ENCODE data around the gene PRKCE. TPM values are rescaled to one million over a fixed set of nuclear protein-coding genes. Genes with fewer than 3 reads are reported as not detected.

The PRKCE gene
- total RNA-seq, 1 donor, result 12.5 TPM

DNA sequence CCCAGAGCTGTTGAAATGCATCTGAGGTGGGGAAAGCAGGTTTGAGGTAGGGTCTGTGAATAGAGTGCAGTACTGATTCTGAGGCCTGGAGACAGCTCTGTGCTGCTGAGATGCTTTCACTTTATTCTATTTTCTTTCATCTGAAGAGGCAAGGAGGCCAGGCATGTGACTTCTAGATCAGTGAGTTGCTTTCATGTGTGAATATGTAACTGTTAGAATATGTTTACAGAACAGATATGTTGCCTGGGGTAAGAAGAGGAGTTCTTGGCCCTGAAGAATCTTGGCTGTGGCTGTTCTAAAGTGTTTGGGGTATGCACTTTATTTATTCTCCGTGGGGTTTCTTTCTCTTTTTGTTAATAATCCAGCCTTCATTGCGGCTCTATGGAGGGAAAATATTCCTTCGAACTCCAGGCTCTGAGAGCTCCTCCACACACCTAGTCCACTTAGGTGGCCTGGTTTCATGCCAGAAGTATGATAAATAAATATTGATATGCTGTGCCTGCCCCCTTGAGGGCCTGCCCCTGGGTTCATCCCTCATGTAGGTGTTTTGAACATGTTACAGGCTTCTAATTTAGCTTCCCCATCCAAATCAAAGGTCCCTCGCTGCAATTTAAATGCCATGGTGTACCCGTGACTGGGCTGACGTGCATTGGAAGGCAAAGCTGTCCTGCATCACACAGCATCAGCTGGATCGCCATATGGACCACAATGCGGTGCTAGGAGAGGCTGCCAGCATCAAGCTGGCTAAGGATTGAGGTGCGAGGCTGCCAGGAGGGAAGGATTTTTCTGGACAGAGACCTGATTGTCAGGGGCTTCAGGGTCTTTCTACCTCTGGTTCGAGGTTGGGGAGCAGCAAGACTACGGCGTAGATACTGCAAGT lies 102.9 kb downstream of the PRKCE start:
- TF ChIP-seq, protein P1, sequence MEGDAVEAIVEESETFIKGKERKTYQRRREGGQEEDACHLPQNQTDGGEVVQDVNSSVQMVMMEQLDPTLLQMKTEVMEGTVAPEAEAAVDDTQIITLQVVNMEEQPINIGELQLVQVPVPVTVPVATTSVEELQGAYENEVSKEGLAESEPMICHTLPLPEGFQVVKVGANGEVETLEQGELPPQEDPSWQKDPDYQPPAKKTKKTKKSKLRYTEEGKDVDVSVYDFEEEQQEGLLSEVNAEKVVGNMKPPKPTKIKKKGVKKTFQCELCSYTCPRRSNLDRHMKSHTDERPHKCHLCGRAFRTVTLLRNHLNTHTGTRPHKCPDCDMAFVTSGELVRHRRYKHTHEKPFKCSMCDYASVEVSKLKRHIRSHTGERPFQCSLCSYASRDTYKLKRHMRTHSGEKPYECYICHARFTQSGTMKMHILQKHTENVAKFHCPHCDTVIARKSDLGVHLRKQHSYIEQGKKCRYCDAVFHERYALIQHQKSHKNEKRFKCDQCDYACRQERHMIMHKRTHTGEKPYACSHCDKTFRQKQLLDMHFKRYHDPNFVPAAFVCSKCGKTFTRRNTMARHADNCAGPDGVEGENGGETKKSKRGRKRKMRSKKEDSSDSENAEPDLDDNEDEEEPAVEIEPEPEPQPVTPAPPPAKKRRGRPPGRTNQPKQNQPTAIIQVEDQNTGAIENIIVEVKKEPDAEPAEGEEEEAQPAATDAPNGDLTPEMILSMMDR (IDR thresholded peaks at IDR 0.05; ENCODE audit: insufficient read depth, low read length), result no peak
- no peak overlapping the region for H3K4me3 ChIP-seq (ENCODE audit: low read depth, low read length)
- DNase-seq (ENCODE audit: low read depth), result no peak

DNA sequence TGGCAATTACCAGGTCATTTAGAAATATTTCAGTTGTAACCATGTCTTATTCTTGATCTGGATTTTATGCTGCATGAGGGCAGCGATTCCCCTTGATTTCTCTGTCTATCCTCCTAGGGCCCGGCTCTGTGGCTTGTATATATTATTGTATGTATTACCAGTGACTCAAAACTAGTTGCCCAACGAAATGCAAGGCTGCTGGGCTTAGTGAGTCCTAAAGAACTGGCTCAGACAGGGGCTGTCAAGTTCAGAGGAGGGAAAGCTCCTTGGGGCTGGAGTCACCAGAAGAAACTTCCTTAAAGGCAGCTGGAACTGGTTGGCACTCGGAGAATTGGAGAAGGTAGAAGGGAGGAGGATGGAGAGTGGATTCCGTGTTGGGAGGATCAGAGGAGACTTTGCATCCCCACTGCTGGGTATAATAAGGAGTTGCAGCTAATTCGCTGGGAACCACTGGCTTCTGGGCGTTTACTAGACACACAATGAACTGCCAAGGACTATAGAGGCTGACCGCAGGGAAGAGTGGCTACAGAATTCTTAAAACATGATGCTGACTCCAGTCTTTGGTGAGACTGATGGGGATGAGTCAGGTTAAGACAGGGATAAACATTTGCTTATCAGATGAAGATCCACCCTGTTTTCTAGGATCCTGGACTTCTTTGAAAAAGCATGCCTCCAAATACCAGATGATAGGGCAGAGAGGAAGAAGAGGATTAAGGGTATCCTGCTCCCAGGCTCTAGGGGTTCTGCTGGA lies 104.3 kb downstream of the PRKCE start:
- peak; percentile 57 for DNase-seq (ENCODE audit: low read depth)
- TF ChIP-seq, protein P1 (IDR thresholded peaks at IDR 0.05; ENCODE audit: insufficient read depth, low read length), result no peak
- H3K4me3 ChIP-seq (ENCODE audit: low read depth, low read length), result no peak overlapping the region

GRCh38 chr2:45758018-45758417 lies 106.5 kb downstream of the PRKCE start:
- no peak for DNase-seq (ENCODE audit: low read depth)
- H3K4me3 ChIP-seq (ENCODE audit: low read depth, low read length), result no peak overlapping the region
- TF ChIP-seq, protein P1 (IDR thresholded peaks at IDR 0.05; ENCODE audit: insufficient read depth, low read length), result no peak

DNA sequence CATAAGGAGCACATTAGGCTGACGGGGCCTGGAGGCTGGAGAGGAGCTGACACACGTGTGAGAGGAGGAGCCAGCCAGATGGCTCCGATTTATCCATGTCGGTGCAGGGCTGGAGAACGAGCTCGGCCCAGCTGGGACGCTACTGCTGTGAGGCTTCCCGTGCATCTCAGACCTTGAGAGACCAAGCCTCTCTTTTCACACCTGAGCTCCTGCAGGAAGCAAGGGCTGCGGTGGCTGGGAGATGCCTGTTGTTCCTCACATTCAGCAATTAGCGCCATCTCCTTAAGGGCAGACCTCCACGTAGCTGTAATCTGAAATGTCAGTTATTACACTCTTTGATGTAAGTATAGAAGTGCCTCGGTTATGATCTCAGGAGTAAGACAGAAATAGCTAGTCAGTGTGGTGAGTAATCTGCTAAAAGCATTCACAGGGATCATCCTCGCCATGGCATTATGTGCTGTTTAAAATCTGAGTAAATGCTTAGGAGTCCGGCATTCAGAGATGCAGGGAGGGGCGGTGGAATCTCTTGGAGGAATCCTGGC lies 107.9 kb downstream of the PRKCE start:
- peak; percentile 63 for DNase-seq (ENCODE audit: low read depth)
- H3K4me3 ChIP-seq (ENCODE audit: low read depth, low read length), result no peak overlapping the region
- TF ChIP-seq, protein P1 (IDR thresholded peaks at IDR 0.05; ENCODE audit: insufficient read depth, low read length), result no peak

GRCh38 chr2:45761635-45762034 lies 110.2 kb downstream of the PRKCE start:
- no peak overlapping the region for H3K4me3 ChIP-seq (ENCODE audit: low read depth, low read length)
- TF ChIP-seq, protein P1 (IDR thresholded peaks at IDR 0.05; ENCODE audit: insufficient read depth, low read length), result no peak
- DNase-seq (ENCODE audit: low read depth), result no peak

- TF ChIP-seq, protein P1 (IDR thresholded peaks at IDR 0.05; ENCODE audit: insufficient read depth, low read length), result no peak
- peak; percentile 55 for DNase-seq (ENCODE audit: low read depth)
- no peak overlapping the region for H3K4me3 ChIP-seq (ENCODE audit: low read depth, low read length)
Observed at GRCh38 chr2:45763255-45763654, 111.8 kb downstream of the PRKCE start.

Measured in fibroblast of the aortic adventitia (primary cell).